Psoas muscle (tissue), 8 donors: ENCODE results near the gene TASP1. TPM values are rescaled to one million over a fixed set of nuclear protein-coding genes. Genes with fewer than 3 reads are reported as not detected.

Experiments used
- ATAC-seq, 4 donors: fragments of 200-7000 bp; cut with Tn5 transposase; one replicate each; pipeline ENCODE4 v1.9.1; 2020; ENCODE audit warnings: moderate library complexity in 3 of 4, mild to moderate bottlenecking in 2 of 4
- DNase-seq, 2 donors: peaks; one replicate each; pipeline ENCODE4 v3.0.0-alpha.2; 2020
- H3K27ac ChIP-seq: fragments of 200-600 bp; one replicate; pipeline ENCODE4 v1.8.0; 2022
- H3K27me3 ChIP-seq, 3 donors: fragments of 200-600 bp in 1 of 3; one replicate each; pipeline versions ENCODE4 v1.6.1 to v1.8.0; 2013 to 2022; ENCODE audit warnings: low read length in 2 of 3, mild to moderate bottlenecking in 2 of 3, moderate library complexity in 1 of 3; ENCODE audit not compliant: insufficient read depth in 3 of 3
- H3K36me3 ChIP-seq, 2 donors: fragments of 200-600 bp in 1 of 2; one replicate each; pipeline versions ENCODE4 v1.6.1 to v1.8.0; 2013 to 2022; ENCODE audit warnings: low read depth in 1 of 2, mild to moderate bottlenecking in 1 of 2, moderate library complexity in 1 of 2; ENCODE audit not compliant: insufficient read depth in 1 of 2
- H3K4me1 ChIP-seq: fragments of 200-600 bp; one replicate; pipeline ENCODE4 v1.8.0; 2022
- H3K4me3 ChIP-seq: fragments of 200-600 bp; one replicate; pipeline ENCODE4 v1.8.0; 2022; ENCODE audit warnings: mild to moderate bottlenecking
- H3K9me3 ChIP-seq: fragments of 200-600 bp; one replicate; pipeline ENCODE4 v1.8.0; 2022
- WGBS, 3 donors: extraction: QIAGEN DNeasy Blood & Tissue Kit; methylation state at CpG; one replicate each; pipeline versions ENCODE4 v1.1.6 to v1.1.7; 2013; 5-methylcytosine and 5-hydroxymethylcytosine counted together
- intact Hi-C, 2 donors: fragments of 100-400 bp; cut with DNase I; formaldehyde crosslinking; loops; one replicate each; pipeline versions ENCODE4 v1.11.0 to v1.14.2; 2022
- long read RNA-seq, 2 donors: library from polyadenylated mRNA; unstranded; transcript quantifications; one replicate each; pipeline ENCODE4 v2.0.0, GENCODE V29; 2021
- polyA plus RNA-seq, 3 donors: library from polyadenylated mRNA; stranded (reverse); fragments of 200-250 nt; gene quantifications; one replicate each; pipeline ENCODE4 v1.2.3, GENCODE V29; 2013
- total RNA-seq, 4 donors: library from RNA; stranded (reverse); fragmentation: NEBNext Ultra II Directional in 2 of 4; extraction: Animal tissue kit (Norgen Biotek cat#: 25700) in 2 of 4; gene quantifications; one replicate each; pipeline versions ENCODE4 v1.2.1 to v1.2.4, GENCODE V29; 2021 to 2023
- TF ChIP-seq, protein P1 (sequence below): fragments of 200-600 bp; IDR thresholded peaks from one replicate; pipeline ENCODE4 v1.8.0; 2022; ENCODE audit warnings: antibody characterized with exemption
- donor health status: healthy with polysubstance abuse.
- donor health status: DM: no; HTN: no; CAD: no; lungs with moderate emphysema.
- donor health status: Bipolar disorder and iron deficiency.
- donor health status: healthy.
- donor health status: DM: yes; HTN: yes; CAD: no.
- donor health status: DM: no; HTN: no; CAD: no.
- donor health status: DM: no; HTN: no; CAD: no.
- donor health status: DM: yes; HTN: yes; CAD: no.

Gene TASP1, protein sequence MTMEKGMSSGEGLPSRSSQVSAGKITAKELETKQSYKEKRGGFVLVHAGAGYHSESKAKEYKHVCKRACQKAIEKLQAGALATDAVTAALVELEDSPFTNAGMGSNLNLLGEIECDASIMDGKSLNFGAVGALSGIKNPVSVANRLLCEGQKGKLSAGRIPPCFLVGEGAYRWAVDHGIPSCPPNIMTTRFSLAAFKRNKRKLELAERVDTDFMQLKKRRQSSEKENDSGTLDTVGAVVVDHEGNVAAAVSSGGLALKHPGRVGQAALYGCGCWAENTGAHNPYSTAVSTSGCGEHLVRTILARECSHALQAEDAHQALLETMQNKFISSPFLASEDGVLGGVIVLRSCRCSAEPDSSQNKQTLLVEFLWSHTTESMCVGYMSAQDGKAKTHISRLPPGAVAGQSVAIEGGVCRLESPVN
- total RNA-seq (1 to 10 TPM; 2.9 to 4.8 (median 3.4) TPM), polyA plus RNA-seq (1 to 10 TPM; 1.8 to 3.5 (median 3.2) TPM)
- long read RNA-seq, donor 1, partial matches to known transcripts = 1 of 5 reads
- long read RNA-seq, donor 1, other reads (novel, unspliced or antisense) = 1 of 5 reads
- long read RNA-seq, donor 2, partial matches to known transcripts = 3 of 9 reads
- long read RNA-seq, donor 2, other reads (novel, unspliced or antisense) = 2 of 9 reads

DNA sequence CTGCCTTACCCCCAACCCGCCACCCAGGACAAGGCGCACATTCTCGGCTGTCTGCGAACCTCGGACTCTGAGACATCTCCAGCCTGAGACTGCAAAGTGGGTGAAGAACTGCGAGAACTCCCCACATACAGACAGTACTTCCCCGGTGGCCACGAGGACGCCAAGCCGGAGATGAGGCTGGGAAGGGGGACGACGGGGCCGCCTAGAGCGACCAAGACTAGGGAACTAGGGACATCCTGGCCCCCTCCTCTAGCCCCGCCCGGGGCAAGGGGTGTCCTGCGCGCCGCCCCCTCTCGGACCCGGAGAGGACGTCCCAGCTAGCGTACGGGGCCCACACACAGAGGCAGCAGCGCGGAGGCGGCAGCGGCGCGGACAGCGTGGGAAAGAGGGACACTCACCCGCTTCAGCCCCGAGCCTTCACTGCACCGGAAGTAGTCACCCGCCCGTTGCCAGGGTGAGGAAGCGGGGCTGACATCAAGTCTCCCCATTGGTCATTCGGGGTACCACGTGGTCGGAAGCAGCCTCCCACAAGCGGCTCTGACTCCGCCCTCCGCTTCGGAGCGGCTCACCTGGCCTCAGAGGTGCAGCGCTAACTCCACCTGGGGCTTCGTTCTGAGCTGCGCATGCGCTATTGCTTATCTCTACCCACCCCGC, at the start of gene TASP1:
Gene TASP1 (minus strand): TSS at position 437 of the 654 bp plus-strand sequence. CDS start 8,854 bp downstream, outside the sequence.
- Histone ChIP-seq H3K27ac (peak within 1 kb of the TSS; percentile 70), H3K36me3 (no peaks in the 10 kb centered on the region), H3K4me1 (no peaks in the 10 kb centered on the region), H3K9me3 (no peaks in the 10 kb centered on the region), H3K4me3 (peak within 1 kb of the TSS; percentile 97), H3K27me3 (peaks cover 0 to 6% (median 0%) of the 10 kb centered on the region in 3 donors)
- 0 to 1% (median 1%) methylated on average over 47 to 50 of the region's 50 CpGs for WGBS, 3 donors
- DNase-seq (peak; percentile 94 to 97), ATAC-seq (peak; percentile 100)
- TF ChIP-seq, protein P1, sequence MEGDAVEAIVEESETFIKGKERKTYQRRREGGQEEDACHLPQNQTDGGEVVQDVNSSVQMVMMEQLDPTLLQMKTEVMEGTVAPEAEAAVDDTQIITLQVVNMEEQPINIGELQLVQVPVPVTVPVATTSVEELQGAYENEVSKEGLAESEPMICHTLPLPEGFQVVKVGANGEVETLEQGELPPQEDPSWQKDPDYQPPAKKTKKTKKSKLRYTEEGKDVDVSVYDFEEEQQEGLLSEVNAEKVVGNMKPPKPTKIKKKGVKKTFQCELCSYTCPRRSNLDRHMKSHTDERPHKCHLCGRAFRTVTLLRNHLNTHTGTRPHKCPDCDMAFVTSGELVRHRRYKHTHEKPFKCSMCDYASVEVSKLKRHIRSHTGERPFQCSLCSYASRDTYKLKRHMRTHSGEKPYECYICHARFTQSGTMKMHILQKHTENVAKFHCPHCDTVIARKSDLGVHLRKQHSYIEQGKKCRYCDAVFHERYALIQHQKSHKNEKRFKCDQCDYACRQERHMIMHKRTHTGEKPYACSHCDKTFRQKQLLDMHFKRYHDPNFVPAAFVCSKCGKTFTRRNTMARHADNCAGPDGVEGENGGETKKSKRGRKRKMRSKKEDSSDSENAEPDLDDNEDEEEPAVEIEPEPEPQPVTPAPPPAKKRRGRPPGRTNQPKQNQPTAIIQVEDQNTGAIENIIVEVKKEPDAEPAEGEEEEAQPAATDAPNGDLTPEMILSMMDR = no peak
- intact Hi-C loops = loop anchor here in 1 of 2 donors (10.0 kb wide), 1 partner anchor 136 kb away; no protein-coding TSS in a partner anchor

DNA sequence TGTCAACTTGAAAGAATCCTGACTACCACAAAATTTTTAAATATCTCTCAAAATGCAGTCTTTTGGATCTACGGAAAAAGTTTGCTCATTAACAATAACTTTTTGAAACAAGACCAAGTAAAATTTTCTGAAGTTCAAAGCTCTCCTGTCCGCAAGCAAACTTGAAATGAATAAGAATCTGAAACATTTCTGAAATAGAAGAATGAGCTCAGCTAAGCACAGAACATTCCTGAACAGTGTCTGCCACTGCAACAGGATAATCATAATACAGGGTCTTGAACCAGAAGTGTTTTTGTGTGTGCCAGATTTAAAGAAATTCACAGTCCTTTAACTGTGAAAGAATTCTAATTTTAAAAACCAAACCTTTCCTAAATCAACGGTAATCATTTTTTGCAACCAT, 49.1 kb upstream of the TASP1 start:
- Histone ChIP-seq H3K4me3 (no peak overlapping the region), H3K36me3 (no peaks in the 10 kb centered on the region), H3K27ac (no peak overlapping the region), H3K27me3 (peaks cover 0 to 4% (median 0%) of the 10 kb centered on the region in 3 donors), H3K4me1 (no peaks in the 10 kb centered on the region), H3K9me3 (no peaks in the 10 kb centered on the region)
- WGBS, 3 donors = 39 to 70% (median 42%) methylated on average over 3 of the region's 3 CpGs
- ATAC-seq = no peak
- no peak for DNase-seq
- TF ChIP-seq, protein P1 = no peak
- intact Hi-C loops = no loop called here

DNA sequence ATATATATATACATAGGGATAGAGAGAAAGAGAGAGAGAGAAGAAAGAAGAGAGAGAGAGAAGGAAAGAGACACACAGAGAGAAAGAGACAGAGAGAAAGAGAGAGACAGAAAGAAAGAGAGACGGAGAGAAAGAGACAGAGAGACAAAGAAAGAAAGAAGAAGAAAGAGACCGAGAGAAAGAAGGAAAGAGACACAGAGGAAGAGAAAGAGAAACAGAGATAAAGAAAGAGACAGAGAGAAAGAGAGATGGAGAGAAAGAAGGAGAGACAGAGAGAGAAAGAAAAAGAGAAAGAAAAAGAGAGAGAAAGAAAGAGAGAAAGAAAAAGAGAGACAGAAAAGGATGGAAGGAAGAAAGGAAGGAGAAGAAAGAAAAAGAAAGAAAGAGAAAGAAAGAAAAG, 46.9 kb upstream of the TASP1 start:
- no peaks in the 10 kb centered on the region for H3K4me1 ChIP-seq
- ATAC-seq (no peak), DNase-seq (no peak)
- 91 to 94% (median 94%) methylated on average over 2 of the region's 2 CpGs for WGBS, 3 donors
- H3K9me3 ChIP-seq = no peaks in the 10 kb centered on the region
- H3K4me3 ChIP-seq = no peak overlapping the region
- TF ChIP-seq, protein P1 = no peak
- no peak overlapping the region for H3K27ac ChIP-seq
- no peaks in the 10 kb centered on the region for H3K36me3 ChIP-seq
- H3K27me3 ChIP-seq = peaks cover 0 to 4% (median 0%) of the 10 kb centered on the region in 3 donors
- intact Hi-C loops = no loop called here

DNA sequence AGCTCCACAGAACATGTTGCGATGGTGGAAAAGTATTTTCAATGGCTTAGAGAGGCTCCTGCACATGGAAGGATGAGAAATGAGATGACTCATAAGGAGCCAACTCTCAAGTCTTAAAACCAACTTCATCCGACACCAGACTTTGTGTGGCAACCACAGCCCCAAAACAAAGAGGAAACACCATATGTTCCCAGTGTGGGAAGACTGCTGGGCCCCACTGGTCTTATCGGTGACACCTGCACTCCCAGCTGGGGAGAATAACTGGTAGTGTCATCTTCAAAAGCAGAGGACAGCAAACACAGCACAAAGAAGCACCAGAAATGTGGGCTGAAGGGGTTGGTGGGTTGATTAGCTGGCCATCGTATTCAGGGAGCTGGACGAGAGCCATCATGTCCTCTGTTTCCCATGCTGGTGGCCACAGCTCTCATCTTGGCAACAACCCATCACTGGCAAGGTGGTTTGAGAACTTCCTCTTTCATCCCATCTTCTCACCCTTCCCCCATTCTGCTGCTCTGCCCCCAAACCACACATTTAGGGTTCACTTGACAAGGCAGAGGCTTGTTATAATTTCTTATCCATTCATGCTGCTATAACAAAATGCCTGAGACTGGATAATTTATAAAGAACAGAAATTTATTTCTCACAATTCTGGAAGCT, 46.0 kb upstream of the TASP1 start:
- TF ChIP-seq, protein P1 = no peak
- no peaks in the 10 kb centered on the region for H3K4me1 ChIP-seq
- no peaks in the 10 kb centered on the region for H3K9me3 ChIP-seq
- H3K27ac ChIP-seq = no peak overlapping the region
- peaks cover 0 to 4% (median 0%) of the 10 kb centered on the region in 3 donors for H3K27me3 ChIP-seq
- intact Hi-C loops = no loop called here
- no peak for DNase-seq
- 70 to 80% (median 75%) methylated on average over 5 of the region's 5 CpGs for WGBS, 3 donors
- no peaks in the 10 kb centered on the region for H3K36me3 ChIP-seq
- ATAC-seq = no peak
- H3K4me3 ChIP-seq = no peak overlapping the region
